ENCODE results near the gene NOP9.

GRCh38 chr14:24259282-24260025 is 40.2 kb upstream of the NOP9 start:
- TF ChIP-seq EZH2phosphoT487 (IDR thresholded peaks at IDR 0.05; ENCODE audit: borderline replicate concordance) (no peak), EZH2 (IDR thresholded peaks at IDR 0.05) (no peak), ELF1 (IDR thresholded peaks at IDR 0.05; ENCODE audit: borderline replicate concordance, low read depth) (no peak), SIN3A (IDR thresholded peaks at IDR 0.05; ENCODE audit: low read depth) (no peak)
- TF ChIP-seq, protein P1, sequence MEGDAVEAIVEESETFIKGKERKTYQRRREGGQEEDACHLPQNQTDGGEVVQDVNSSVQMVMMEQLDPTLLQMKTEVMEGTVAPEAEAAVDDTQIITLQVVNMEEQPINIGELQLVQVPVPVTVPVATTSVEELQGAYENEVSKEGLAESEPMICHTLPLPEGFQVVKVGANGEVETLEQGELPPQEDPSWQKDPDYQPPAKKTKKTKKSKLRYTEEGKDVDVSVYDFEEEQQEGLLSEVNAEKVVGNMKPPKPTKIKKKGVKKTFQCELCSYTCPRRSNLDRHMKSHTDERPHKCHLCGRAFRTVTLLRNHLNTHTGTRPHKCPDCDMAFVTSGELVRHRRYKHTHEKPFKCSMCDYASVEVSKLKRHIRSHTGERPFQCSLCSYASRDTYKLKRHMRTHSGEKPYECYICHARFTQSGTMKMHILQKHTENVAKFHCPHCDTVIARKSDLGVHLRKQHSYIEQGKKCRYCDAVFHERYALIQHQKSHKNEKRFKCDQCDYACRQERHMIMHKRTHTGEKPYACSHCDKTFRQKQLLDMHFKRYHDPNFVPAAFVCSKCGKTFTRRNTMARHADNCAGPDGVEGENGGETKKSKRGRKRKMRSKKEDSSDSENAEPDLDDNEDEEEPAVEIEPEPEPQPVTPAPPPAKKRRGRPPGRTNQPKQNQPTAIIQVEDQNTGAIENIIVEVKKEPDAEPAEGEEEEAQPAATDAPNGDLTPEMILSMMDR (IDR thresholded peaks at IDR 0.05 in 2 of 3, conservative IDR thresholded peaks at IDR 0.05 in 1 of 3; ENCODE audit: borderline replicate concordance in 1 of 3, insufficient read depth in 1 of 3, low read depth in 2 of 3, low read length in 2 of 3) = no peak
